Mononuclear cell (primary cell): ENCODE data around the gene C10orf53. TPM values are rescaled to one million over a fixed set of nuclear protein-coding genes. Genes with fewer than 3 reads are reported as not detected.
"Not testable (repeated sequence)": the region's sequence is repeated elsewhere in the genome, so short reads cannot be mapped to it uniquely, and the experiment has no call there.

Source experiments
- H3K27me3 ChIP-seq: 2 replicates; pipeline ENCODE4 v1.6.0; 2011; ENCODE audit warnings: low read length, control low read depth; ENCODE audit not compliant: insufficient read depth
- H3K4me1 ChIP-seq: 2 replicates; pipeline ENCODE4 v1.5.1; 2011; ENCODE audit warnings: mild to moderate bottlenecking, low read length, control low read depth; ENCODE audit not compliant: insufficient read depth
- H3K4me3 ChIP-seq: 2 replicates; pipeline ENCODE4 v1.5.1; 2011; ENCODE audit warnings: mild to moderate bottlenecking, low read length, moderate library complexity
- H3K9me3 ChIP-seq: 2 replicates; pipeline ENCODE4 v1.5.1; 2011; ENCODE audit warnings: low read depth, mild to moderate bottlenecking, control low read depth, low read length
- total RNA-seq: library from RNA; depleted of rRNA; stranded (reverse); fragments of >200 nt; gene quantifications from one replicate; pipeline ENCODE4 v1.2.3, GENCODE V29; 2012

C10orf53 gene
- total RNA-seq, 1 donor = not detected

GRCh38 chr10:49691588-49691987 lies 12.1 kb downstream of the C10orf53 start:
- H3K4me1 ChIP-seq = no peaks in the 10 kb centered on the region

GRCh38 chr10:49694466-49694865 lies 15.0 kb downstream of the C10orf53 start:
- H3K9me3 ChIP-seq = no peaks in the 10 kb centered on the region
- H3K27me3 ChIP-seq = peaks cover 31% of the 10 kb centered on the region
- H3K4me3 ChIP-seq = no peak overlapping the region
- H3K4me1 ChIP-seq = no peaks in the 10 kb centered on the region

More at GRCh38 chr10:49691588-49691987, 12.1 kb downstream of the C10orf53 start:
- H3K4me3 ChIP-seq = no peak overlapping the region
- H3K27me3 ChIP-seq = peaks cover 57% of the 10 kb centered on the region
- H3K9me3 ChIP-seq = no peaks in the 10 kb centered on the region

- Histone ChIP-seq H3K9me3 (no peaks in the 10 kb centered on the region), H3K4me3 (no peak overlapping the region), H3K4me1 (no peaks in the 10 kb centered on the region), H3K27me3 (peaks cover 13% of the 10 kb centered on the region)
These were observed 16.9 kb downstream of the C10orf53 start for GRCh38 chr10:49696311-49696710.

GRCh38 chr10:49698679-49699078 lies 19.2 kb downstream of the C10orf53 start:
- no peak overlapping the region for H3K4me3 ChIP-seq
- no peaks in the 10 kb centered on the region for H3K9me3 ChIP-seq
- H3K4me1 ChIP-seq = no peaks in the 10 kb centered on the region
- H3K27me3 ChIP-seq = no peaks in the 10 kb centered on the region

- Histone ChIP-seq H3K4me1 (no peaks in the 10 kb centered on the region), H3K4me3 (no peak overlapping the region), H3K9me3 (no peaks in the 10 kb centered on the region), H3K27me3 (no peaks in the 10 kb centered on the region)
These were observed 20.8 kb downstream of the C10orf53 start for GRCh38 chr10:49700211-49700610.

GRCh38 chr10:49700997-49701396 lies 21.5 kb downstream of the C10orf53 start:
- Histone ChIP-seq H3K9me3 (no peaks in the 10 kb centered on the region), H3K4me1 (no peaks in the 10 kb centered on the region), H3K27me3 (no peaks in the 10 kb centered on the region), H3K4me3 (no peak overlapping the region)

- H3K4me1 ChIP-seq = no peaks in the 10 kb centered on the region
- no peaks in the 10 kb centered on the region for H3K27me3 ChIP-seq
- no peaks in the 10 kb centered on the region for H3K9me3 ChIP-seq
- no peak overlapping the region for H3K4me3 ChIP-seq
These were observed 28.1 kb downstream of the C10orf53 start for GRCh38 chr10:49707585-49707984.

GRCh38 chr10:49709934-49710333 lies 30.5 kb downstream of the C10orf53 start:
- H3K4me3 ChIP-seq = no peak overlapping the region
- H3K9me3 ChIP-seq = no peaks in the 10 kb centered on the region
- no peaks in the 10 kb centered on the region for H3K27me3 ChIP-seq
- no peaks in the 10 kb centered on the region for H3K4me1 ChIP-seq

GRCh38 chr10:49710966-49711365 lies 31.5 kb downstream of the C10orf53 start:
- no peak overlapping the region for H3K4me3 ChIP-seq
- H3K4me1 ChIP-seq = no peaks in the 10 kb centered on the region
- H3K9me3 ChIP-seq = no peaks in the 10 kb centered on the region
- H3K27me3 ChIP-seq = no peaks in the 10 kb centered on the region

GRCh38 chr10:49711481-49711880 lies 32.0 kb downstream of the C10orf53 start:
- H3K4me3 ChIP-seq = no peak overlapping the region
- H3K9me3 ChIP-seq = no peaks in the 10 kb centered on the region
- no peaks in the 10 kb centered on the region for H3K4me1 ChIP-seq
- no peaks in the 10 kb centered on the region for H3K27me3 ChIP-seq

GRCh38 chr10:49713266-49713665 lies 33.8 kb downstream of the C10orf53 start:
- H3K4me1 ChIP-seq = no peaks in the 10 kb centered on the region

GRCh38 chr10:49715157-49715556 lies 35.7 kb downstream of the C10orf53 start:
- H3K27me3 ChIP-seq, H3K4me1 ChIP-seq, H3K9me3 ChIP-seq, H3K4me3 ChIP-seq: not testable (repeated sequence)

More at GRCh38 chr10:49713266-49713665, 33.8 kb downstream of the C10orf53 start:
- H3K4me3 ChIP-seq = no peak overlapping the region
- H3K27me3 ChIP-seq = no peaks in the 10 kb centered on the region
- no peaks in the 10 kb centered on the region for H3K9me3 ChIP-seq

GRCh38 chr10:49726593-49726992 lies 47.1 kb downstream of the C10orf53 start:
- Histone ChIP-seq H3K9me3 (peaks cover 19% of the 10 kb centered on the region), H3K27me3 (no peaks in the 10 kb centered on the region), H3K4me3 (no peak overlapping the region), H3K4me1 (no peaks in the 10 kb centered on the region)

GRCh38 chr10:49733866-49734265 lies 54.4 kb downstream of the C10orf53 start:
- no peak overlapping the region for H3K4me3 ChIP-seq
- no peaks in the 10 kb centered on the region for H3K9me3 ChIP-seq
- H3K27me3 ChIP-seq = no peaks in the 10 kb centered on the region
- no peaks in the 10 kb centered on the region for H3K4me1 ChIP-seq

GRCh38 chr10:49734676-49735075 lies 55.2 kb downstream of the C10orf53 start:
- Histone ChIP-seq H3K27me3 (no peaks in the 10 kb centered on the region), H3K9me3 (no peaks in the 10 kb centered on the region), H3K4me3 (no peak overlapping the region)

GRCh38 chr10:49735161-49735560 lies 55.7 kb downstream of the C10orf53 start:
- Histone ChIP-seq H3K4me3 (no peak overlapping the region), H3K4me1 (no peaks in the 10 kb centered on the region), H3K9me3 (no peaks in the 10 kb centered on the region), H3K27me3 (no peaks in the 10 kb centered on the region)

More at GRCh38 chr10:49734676-49735075, 55.2 kb downstream of the C10orf53 start:
- H3K4me1 ChIP-seq = no peaks in the 10 kb centered on the region
